ENCODE data around the gene DCTN4.

Gene DCTN4

GRCh38 chr5:150771034-150771795, 12.4 kb upstream of the DCTN4 start:
- no peak overlapping the region for H3K4me3 Mint-ChIP-seq
- H3K27ac Mint-ChIP-seq (ENCODE audit: low read depth), result no peak overlapping the region
- no peak for ATAC-seq (replicated peaks; ENCODE audit: extremely low read depth, poor library complexity, severe bottlenecking)

DNA sequence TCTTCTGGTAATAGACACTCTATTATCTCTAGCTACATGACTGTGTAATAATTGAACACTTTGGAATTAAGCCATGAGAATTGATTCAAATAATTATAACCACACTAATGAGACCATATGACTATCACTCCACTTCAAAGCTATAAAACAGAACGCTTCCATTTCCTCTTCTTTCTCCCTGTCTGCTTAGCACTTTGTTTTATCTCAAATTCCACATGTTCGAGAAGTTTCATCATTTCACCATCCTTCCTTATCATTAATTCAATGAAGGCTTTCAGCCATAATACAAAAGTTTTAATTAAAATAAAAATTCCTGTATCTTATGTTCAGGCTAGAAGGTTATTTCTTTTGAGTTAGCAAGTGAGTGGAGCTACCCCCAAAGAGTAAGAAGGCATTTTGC, 7.4 kb upstream of the DCTN4 start:
- Mint-ChIP-seq H3K27ac (ENCODE audit: low read depth) (no peak overlapping the region), H3K9me3 (no peaks in the 10 kb centered on the region), H3K27me3 (peaks cover 39% of the 10 kb centered on the region), H3K36me3 (ENCODE audit: insufficient read depth) (peaks cover 3% of the 10 kb centered on the region), H3K4me1 (no peaks in the 10 kb centered on the region), H3K4me3 (no peak overlapping the region)
- DNase-seq (ENCODE audit: low spot score in 2 of 2), result no peak
- ATAC-seq (replicated peaks; ENCODE audit: extremely low read depth, poor library complexity, severe bottlenecking), result no peak

More at GRCh38 chr5:150771034-150771795, 12.4 kb upstream of the DCTN4 start:
- Mint-ChIP-seq H3K27me3 (peaks cover 53% of the 10 kb centered on the region), H3K4me1 (no peaks in the 10 kb centered on the region), H3K9me3 (no peaks in the 10 kb centered on the region), H3K36me3 (ENCODE audit: insufficient read depth) (no peaks in the 10 kb centered on the region)
- no peak for DNase-seq (ENCODE audit: low spot score in 2 of 2)

GRCh38 chr5:150765799-150766169, 7.0 kb upstream of the DCTN4 start:
- peaks cover 3% of the 10 kb centered on the region for H3K36me3 Mint-ChIP-seq (ENCODE audit: insufficient read depth)
- H3K4me3 Mint-ChIP-seq, result no peak overlapping the region
- no peak overlapping the region for H3K27ac Mint-ChIP-seq (ENCODE audit: low read depth)
- H3K27me3 Mint-ChIP-seq, result peaks cover 34% of the 10 kb centered on the region
- no peak for DNase-seq (ENCODE audit: low spot score in 2 of 2)
- no peaks in the 10 kb centered on the region for H3K9me3 Mint-ChIP-seq
- no peaks in the 10 kb centered on the region for H3K4me1 Mint-ChIP-seq
- ATAC-seq (replicated peaks; ENCODE audit: extremely low read depth, poor library complexity, severe bottlenecking), result no peak

- ATAC-seq (replicated peaks; ENCODE audit: extremely low read depth, poor library complexity, severe bottlenecking) (no peak), DNase-seq (ENCODE audit: low spot score in 2 of 2) (no peak)
- Mint-ChIP-seq H3K27ac (ENCODE audit: low read depth) (no peak overlapping the region), H3K9me3 (no peaks in the 10 kb centered on the region), H3K4me1 (no peaks in the 10 kb centered on the region), H3K27me3 (peaks cover 29% of the 10 kb centered on the region), H3K4me3 (no peak overlapping the region), H3K36me3 (ENCODE audit: insufficient read depth) (peaks cover 3% of the 10 kb centered on the region)
Observed at GRCh38 chr5:150765011-150765798, 6.4 kb upstream of the DCTN4 start.

DNA sequence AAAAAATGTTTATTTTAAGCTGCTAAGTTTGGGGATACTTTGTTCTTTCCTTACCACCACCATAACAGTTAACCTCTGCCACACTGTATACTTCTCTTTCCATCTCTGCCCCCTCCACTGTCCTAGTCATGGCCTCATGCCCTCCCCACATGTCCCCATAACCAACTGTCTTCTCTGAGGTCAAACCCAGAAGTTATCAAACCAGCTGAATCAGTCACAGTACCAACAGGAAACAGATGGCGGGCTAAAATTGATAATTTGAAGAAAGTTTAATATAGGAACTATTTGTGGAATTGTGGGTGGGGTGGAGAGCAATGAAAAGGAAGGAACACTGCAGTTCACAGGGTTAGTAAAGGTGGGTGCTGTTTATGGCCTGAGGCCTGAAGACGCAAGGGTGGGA, 5.7 kb upstream of the DCTN4 start:
- no peak overlapping the region for H3K27ac Mint-ChIP-seq (ENCODE audit: low read depth)
- peaks cover 5% of the 10 kb centered on the region for H3K36me3 Mint-ChIP-seq (ENCODE audit: insufficient read depth)
- H3K4me1 Mint-ChIP-seq, result peaks cover 2% of the 10 kb centered on the region
- DNase-seq (ENCODE audit: low spot score in 2 of 2) (no peak), ATAC-seq (replicated peaks; ENCODE audit: extremely low read depth, poor library complexity, severe bottlenecking) (no peak)
- H3K27me3 Mint-ChIP-seq, result peaks cover 29% of the 10 kb centered on the region
- no peaks in the 10 kb centered on the region for H3K9me3 Mint-ChIP-seq
- no peak overlapping the region for H3K4me3 Mint-ChIP-seq

GRCh38 chr5:150763023-150763769, 4.4 kb upstream of the DCTN4 start:
- DNase-seq (ENCODE audit: low spot score in 2 of 2) (no peak), ATAC-seq (replicated peaks; ENCODE audit: extremely low read depth, poor library complexity, severe bottlenecking) (no peak)
- Mint-ChIP-seq H3K27me3 (peaks cover 29% of the 10 kb centered on the region), H3K27ac (ENCODE audit: low read depth) (no peak overlapping the region), H3K4me1 (peaks cover 8% of the 10 kb centered on the region), H3K9me3 (no peaks in the 10 kb centered on the region), H3K36me3 (ENCODE audit: insufficient read depth) (peaks cover 5% of the 10 kb centered on the region), H3K4me3 (no peak overlapping the region)

DNA sequence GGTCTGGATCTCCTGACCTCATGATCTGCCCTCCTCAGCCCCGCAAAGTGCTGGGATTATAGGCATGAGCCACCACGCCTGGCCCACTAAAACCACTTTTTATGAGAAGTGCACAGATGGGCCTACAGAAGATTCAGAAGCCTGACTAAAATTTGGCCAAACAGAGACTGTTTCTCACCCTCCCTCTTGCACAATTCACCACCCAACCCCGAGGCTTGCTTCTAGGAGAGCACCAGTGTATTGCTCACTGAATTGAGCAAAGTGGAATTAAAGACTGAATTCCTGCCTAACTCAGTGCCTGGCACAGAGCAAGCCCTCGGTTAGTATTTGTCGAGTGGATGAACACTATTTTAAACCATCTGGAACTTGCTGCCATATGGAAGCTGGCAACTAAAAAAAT, 3.4 kb upstream of the DCTN4 start:
- H3K4me1 Mint-ChIP-seq, result peaks cover 12% of the 10 kb centered on the region
- DNase-seq (ENCODE audit: low spot score in 2 of 2) (no peak), ATAC-seq (replicated peaks; ENCODE audit: extremely low read depth, poor library complexity, severe bottlenecking) (no peak)
- H3K27ac Mint-ChIP-seq (ENCODE audit: low read depth), result no peak overlapping the region
- peaks cover 20% of the 10 kb centered on the region for H3K27me3 Mint-ChIP-seq
- H3K4me3 Mint-ChIP-seq, result no peak overlapping the region
- no peaks in the 10 kb centered on the region for H3K9me3 Mint-ChIP-seq
- H3K36me3 Mint-ChIP-seq (ENCODE audit: insufficient read depth), result peaks cover 5% of the 10 kb centered on the region

GRCh38 chr5:150759334-150759583, 442 bp upstream of the DCTN4 start:
- Mint-ChIP-seq H3K27ac (ENCODE audit: low read depth) (no peak overlapping the region), H3K4me3 (no peak overlapping the region), H3K36me3 (ENCODE audit: insufficient read depth) (peaks cover 21% of the 10 kb centered on the region), H3K9me3 (no peaks in the 10 kb centered on the region), H3K27me3 (peaks cover 15% of the 10 kb centered on the region), H3K4me1 (peaks cover 21% of the 10 kb centered on the region)
- ATAC-seq (replicated peaks; ENCODE audit: extremely low read depth, poor library complexity, severe bottlenecking) (no peak), DNase-seq (ENCODE audit: low spot score in 2 of 2) (no peak)

DNA sequence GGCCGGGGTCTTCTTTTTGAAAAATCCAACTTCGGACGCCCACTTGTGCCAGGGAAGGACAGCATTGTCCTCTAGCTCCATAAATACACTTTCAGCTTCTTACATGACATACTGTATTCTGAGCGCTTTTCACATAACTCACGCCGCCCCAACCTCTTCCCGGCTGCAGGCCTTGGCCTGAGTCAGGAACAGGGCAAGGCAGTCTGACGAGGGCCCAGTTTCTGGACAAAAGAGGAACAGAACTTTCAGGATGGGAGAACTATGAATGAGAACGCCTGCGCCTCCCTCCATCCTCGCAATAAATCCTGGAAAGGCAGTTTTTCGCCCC, 650 bp downstream of the DCTN4 start:
- Mint-ChIP-seq H3K4me3 (no peak overlapping the region), H3K27me3 (peaks cover 11% of the 10 kb centered on the region), H3K9me3 (no peaks in the 10 kb centered on the region), H3K27ac (ENCODE audit: low read depth) (no peak overlapping the region), H3K4me1 (peaks cover 32% of the 10 kb centered on the region), H3K36me3 (ENCODE audit: insufficient read depth) (peaks cover 32% of the 10 kb centered on the region)
- DNase-seq (ENCODE audit: low spot score in 2 of 2), result peak in 1 of 2 donors; percentile 29
- peak; percentile 2 for ATAC-seq (replicated peaks; ENCODE audit: extremely low read depth, poor library complexity, severe bottlenecking)

DNA sequence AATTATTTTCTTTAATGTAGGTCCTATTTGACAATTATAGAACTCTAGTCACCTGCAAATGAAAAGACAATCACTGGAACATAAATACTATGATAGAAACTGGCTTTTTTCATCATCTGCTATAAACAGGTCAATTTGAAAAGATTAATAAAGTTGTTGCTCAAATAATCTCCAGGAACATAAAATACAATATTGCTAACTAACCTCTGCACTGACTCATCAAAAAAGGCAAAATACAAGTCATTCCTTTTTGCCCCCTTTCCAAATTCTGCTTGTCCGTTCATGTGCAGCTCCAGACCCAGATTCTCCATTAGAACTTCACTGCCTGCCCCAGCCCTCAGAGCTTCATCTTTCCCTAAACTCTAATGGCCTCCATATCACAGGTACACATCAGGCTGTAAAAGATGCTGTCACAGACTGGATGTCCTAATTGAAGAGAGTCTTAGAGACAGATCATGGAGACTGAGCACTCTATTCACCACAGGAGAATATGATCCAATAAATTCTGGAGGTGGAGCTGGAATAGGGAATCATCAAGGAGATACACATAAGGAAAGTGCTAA, 1.6 kb downstream of the DCTN4 start:
- H3K4me1 Mint-ChIP-seq, result peaks cover 32% of the 10 kb centered on the region
- H3K4me3 Mint-ChIP-seq, result no peak overlapping the region
- DNase-seq (ENCODE audit: low spot score in 2 of 2) (no peak), ATAC-seq (replicated peaks; ENCODE audit: extremely low read depth, poor library complexity, severe bottlenecking) (no peak)
- no peaks in the 10 kb centered on the region for H3K9me3 Mint-ChIP-seq
- peaks cover 40% of the 10 kb centered on the region for H3K36me3 Mint-ChIP-seq (ENCODE audit: insufficient read depth)
- peaks cover under 1% of the 10 kb centered on the region for H3K27me3 Mint-ChIP-seq
- no peak overlapping the region for H3K27ac Mint-ChIP-seq (ENCODE audit: low read depth)

- Mint-ChIP-seq H3K4me3 (no peak overlapping the region), H3K27me3 (no peaks in the 10 kb centered on the region), H3K9me3 (no peaks in the 10 kb centered on the region), H3K27ac (ENCODE audit: low read depth) (no peak overlapping the region), H3K4me1 (peaks cover 35% of the 10 kb centered on the region), H3K36me3 (ENCODE audit: insufficient read depth) (peaks cover 57% of the 10 kb centered on the region)
- no peak for ATAC-seq (replicated peaks; ENCODE audit: extremely low read depth, poor library complexity, severe bottlenecking)
- DNase-seq (ENCODE audit: low spot score in 2 of 2), result no peak
Observed at GRCh38 chr5:150753863-150754262, 5.0 kb downstream of the DCTN4 start.

- H3K4me3 Mint-ChIP-seq, result no peak overlapping the region
- ATAC-seq (replicated peaks; ENCODE audit: extremely low read depth, poor library complexity, severe bottlenecking) (no peak), DNase-seq (ENCODE audit: low spot score in 2 of 2) (no peak)
- peaks cover 57% of the 10 kb centered on the region for H3K36me3 Mint-ChIP-seq (ENCODE audit: insufficient read depth)
- H3K27ac Mint-ChIP-seq (ENCODE audit: low read depth), result no peak overlapping the region
- H3K27me3 Mint-ChIP-seq, result no peaks in the 10 kb centered on the region
- H3K9me3 Mint-ChIP-seq, result no peaks in the 10 kb centered on the region
- peaks cover 35% of the 10 kb centered on the region for H3K4me1 Mint-ChIP-seq
Observed at GRCh38 chr5:150753463-150753862, 5.4 kb downstream of the DCTN4 start.
